ENCODE measurements around the gene BCAP29.

The BCAP29 gene

GRCh38 chr7:107644309-107644974 lies 64.4 kb downstream of the BCAP29 start:
- no peak overlapping the region for H3K27ac ChIP-seq (replicated peaks; ENCODE audit: low read length)
- no peak overlapping the region for H3K4me2 ChIP-seq (ENCODE audit: insufficient read depth, low read length, poor library complexity, severe bottlenecking)
- H3K9ac ChIP-seq (ENCODE audit: low read depth, low read length, poor library complexity): no peak overlapping the region
- H3K4ac ChIP-seq (ENCODE audit: low read length): no peak overlapping the region
- H2BK15ac ChIP-seq (ENCODE audit: low read length): no peak overlapping the region
- H3K27me3 ChIP-seq (ENCODE audit: control insufficient read depth in 3 of 3, insufficient read depth in 3 of 3, low read depth in 1 of 3, low read length in 3 of 3): peaks cover 0 to 16% (median 0%) of the 10 kb centered on the region in 3 experiments
- H4K8ac ChIP-seq (ENCODE audit: low read depth, low read length): no peak overlapping the region
- no peak overlapping the region for H2BK120ac ChIP-seq (ENCODE audit: low read depth, low read length)
- no peak overlapping the region for H3K23ac ChIP-seq (ENCODE audit: low read depth, low read length, poor library complexity)
- H3K14ac ChIP-seq (ENCODE audit: low read length): no peak overlapping the region
- no peak overlapping the region for H3K18ac ChIP-seq (ENCODE audit: low read length)
- H2AFZ ChIP-seq (ENCODE audit: low read length): no peak overlapping the region
- no peak overlapping the region for H2AK5ac ChIP-seq (ENCODE audit: low read depth, low read length)
- no peaks in the 10 kb centered on the region for H3K79me1 ChIP-seq (ENCODE audit: low read depth, low read length)
- no peak overlapping the region for H2BK12ac ChIP-seq (ENCODE audit: low read length)
- no peaks in the 10 kb centered on the region for H3K36me3 ChIP-seq (replicated peaks in 1 of 2; ENCODE audit: control insufficient read depth in 2 of 2, insufficient read depth in 2 of 2, low read length in 2 of 2)
- no peaks in the 10 kb centered on the region for H3K9me3 ChIP-seq (replicated peaks in 1 of 2; ENCODE audit: control insufficient read depth in 2 of 2, insufficient read depth in 1 of 2, low read depth in 1 of 2, low read length in 2 of 2)
- H4K91ac ChIP-seq (ENCODE audit: low read depth, low read length, poor library complexity): no peak overlapping the region
- no peak overlapping the region for H3K4me3 ChIP-seq (ENCODE audit: low read length in 2 of 2)
- no peaks in the 10 kb centered on the region for H3K4me1 ChIP-seq (ENCODE audit: control insufficient read depth in 2 of 2, insufficient read depth in 1 of 2, low read depth in 1 of 2, low read length in 2 of 2)
- no CpG with 5 or more reads among the region's 9 CpGs for WGBS, 2 donors (ENCODE audit: extremely low coverage in 2 of 2, insufficient read length in 2 of 2, insufficient replicate concordance in 1 of 2)
- DNase-seq (ENCODE audit: low spot score): no peak
- H2BK5ac ChIP-seq (ENCODE audit: low read length): no peak overlapping the region

GRCh38 chr7:107652642-107653041 lies 72.6 kb downstream of the BCAP29 start:
- H3K18ac ChIP-seq (ENCODE audit: low read length): no peak overlapping the region
- H3K79me1 ChIP-seq (ENCODE audit: low read depth, low read length): no peaks in the 10 kb centered on the region
- H3K36me3 ChIP-seq (replicated peaks in 1 of 2; ENCODE audit: control insufficient read depth in 2 of 2, insufficient read depth in 2 of 2, low read length in 2 of 2): no peaks in the 10 kb centered on the region
- no peak overlapping the region for H3K4me2 ChIP-seq (ENCODE audit: insufficient read depth, low read length, poor library complexity, severe bottlenecking)
- no peak overlapping the region for H2BK5ac ChIP-seq (ENCODE audit: low read length)
- H2AK5ac ChIP-seq (ENCODE audit: low read depth, low read length): no peak overlapping the region
- H2AFZ ChIP-seq (ENCODE audit: low read length): no peak overlapping the region
- H2BK12ac ChIP-seq (ENCODE audit: low read length): no peak overlapping the region
- no peak overlapping the region for H2BK15ac ChIP-seq (ENCODE audit: low read length)
- no peak overlapping the region for H3K4me3 ChIP-seq (ENCODE audit: low read length in 2 of 2)
- H4K91ac ChIP-seq (ENCODE audit: low read depth, low read length, poor library complexity): no peak overlapping the region
- DNase-seq (ENCODE audit: low spot score): no peak
- WGBS, 2 donors (ENCODE audit: extremely low coverage in 2 of 2, insufficient read length in 2 of 2, insufficient replicate concordance in 1 of 2): no CpG with 5 or more reads among the region's 5 CpGs
- no peak overlapping the region for H4K8ac ChIP-seq (ENCODE audit: low read depth, low read length)
- H3K9ac ChIP-seq (ENCODE audit: low read depth, low read length, poor library complexity): no peak overlapping the region
- H3K4me1 ChIP-seq (ENCODE audit: control insufficient read depth in 2 of 2, insufficient read depth in 1 of 2, low read depth in 1 of 2, low read length in 2 of 2): no peaks in the 10 kb centered on the region
- no peak overlapping the region for H3K27ac ChIP-seq (replicated peaks; ENCODE audit: low read length)
- peaks cover 0 to 27% (median 0%) of the 10 kb centered on the region in 3 experiments for H3K27me3 ChIP-seq (ENCODE audit: control insufficient read depth in 3 of 3, insufficient read depth in 3 of 3, low read depth in 1 of 3, low read length in 3 of 3)
- no peak overlapping the region for H3K4ac ChIP-seq (ENCODE audit: low read length)
- no peaks in the 10 kb centered on the region for H3K9me3 ChIP-seq (replicated peaks in 1 of 2; ENCODE audit: control insufficient read depth in 2 of 2, insufficient read depth in 1 of 2, low read depth in 1 of 2, low read length in 2 of 2)
- no peak overlapping the region for H2BK120ac ChIP-seq (ENCODE audit: low read depth, low read length)
- no peak overlapping the region for H3K23ac ChIP-seq (ENCODE audit: low read depth, low read length, poor library complexity)
- H3K14ac ChIP-seq (ENCODE audit: low read length): no peak overlapping the region

DNA sequence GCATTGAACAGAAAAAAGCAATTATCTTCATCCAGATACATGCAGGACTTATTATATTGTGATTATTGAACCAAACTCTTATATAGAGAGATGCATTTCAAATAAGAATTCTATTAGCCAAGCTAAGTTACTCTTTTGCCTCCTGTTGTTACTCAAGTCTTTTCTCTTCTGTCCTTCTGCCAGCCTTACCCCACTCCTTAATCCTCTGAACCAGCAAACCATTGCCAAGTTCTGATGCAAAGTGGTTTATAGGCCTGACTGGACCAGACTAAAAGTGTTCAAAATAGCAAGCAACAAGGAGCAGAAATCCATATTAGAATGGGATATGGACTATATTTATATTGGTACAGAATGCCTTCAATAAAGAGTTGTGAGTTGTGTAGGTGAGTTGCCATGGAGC lies 78.4 kb downstream of the BCAP29 start:
- H3K18ac ChIP-seq (ENCODE audit: low read length): no peak overlapping the region
- no peak overlapping the region for H3K4ac ChIP-seq (ENCODE audit: low read length)
- no peaks in the 10 kb centered on the region for H3K36me3 ChIP-seq (replicated peaks in 1 of 2; ENCODE audit: control insufficient read depth in 2 of 2, insufficient read depth in 2 of 2, low read length in 2 of 2)
- H2BK15ac ChIP-seq (ENCODE audit: low read length): no peak overlapping the region
- H3K9me3 ChIP-seq (replicated peaks in 1 of 2; ENCODE audit: control insufficient read depth in 2 of 2, insufficient read depth in 1 of 2, low read depth in 1 of 2, low read length in 2 of 2): no peaks in the 10 kb centered on the region
- no peak overlapping the region for H3K14ac ChIP-seq (ENCODE audit: low read length)
- no peak overlapping the region for H2BK12ac ChIP-seq (ENCODE audit: low read length)
- no peak overlapping the region for H3K4me3 ChIP-seq (ENCODE audit: low read length in 2 of 2)
- no peak overlapping the region for H4K8ac ChIP-seq (ENCODE audit: low read depth, low read length)
- H3K9ac ChIP-seq (ENCODE audit: low read depth, low read length, poor library complexity): no peak overlapping the region
- H3K79me1 ChIP-seq (ENCODE audit: low read depth, low read length): no peaks in the 10 kb centered on the region
- H3K27me3 ChIP-seq (ENCODE audit: control insufficient read depth in 3 of 3, insufficient read depth in 3 of 3, low read depth in 1 of 3, low read length in 3 of 3): peaks cover 15 to 85% (median 41%) of the 10 kb centered on the region in 3 experiments
- no peak overlapping the region for H2AFZ ChIP-seq (ENCODE audit: low read length)
- H2BK120ac ChIP-seq (ENCODE audit: low read depth, low read length): no peak overlapping the region
- H4K91ac ChIP-seq (ENCODE audit: low read depth, low read length, poor library complexity): no peak overlapping the region
- no peak overlapping the region for H3K27ac ChIP-seq (replicated peaks; ENCODE audit: low read length)
- H3K23ac ChIP-seq (ENCODE audit: low read depth, low read length, poor library complexity): no peak overlapping the region
- H2AK5ac ChIP-seq (ENCODE audit: low read depth, low read length): no peak overlapping the region
- H3K4me2 ChIP-seq (ENCODE audit: insufficient read depth, low read length, poor library complexity, severe bottlenecking): no peak overlapping the region
- no peak overlapping the region for H2BK5ac ChIP-seq (ENCODE audit: low read length)
- no peak for DNase-seq (ENCODE audit: low spot score)
- H3K4me1 ChIP-seq (ENCODE audit: control insufficient read depth in 2 of 2, insufficient read depth in 1 of 2, low read depth in 1 of 2, low read length in 2 of 2): peaks cover 5 to 14% of the 10 kb centered on the region in 2 donors

GRCh38 chr7:107659666-107660065 lies 79.6 kb downstream of the BCAP29 start:
- Histone ChIP-seq H3K4me2 (ENCODE audit: insufficient read depth, low read length, poor library complexity, severe bottlenecking) (no peak overlapping the region), H3K36me3 (replicated peaks in 1 of 2; ENCODE audit: control insufficient read depth in 2 of 2, insufficient read depth in 2 of 2, low read length in 2 of 2) (no peaks in the 10 kb centered on the region), H2AFZ (ENCODE audit: low read length) (no peak overlapping the region), H3K4ac (ENCODE audit: low read length) (no peak overlapping the region), H3K27me3 (ENCODE audit: control insufficient read depth in 3 of 3, insufficient read depth in 3 of 3, low read depth in 1 of 3, low read length in 3 of 3) (peaks cover 15 to 84% (median 41%) of the 10 kb centered on the region in 3 experiments), H3K9ac (ENCODE audit: low read depth, low read length, poor library complexity) (no peak overlapping the region), H4K8ac (ENCODE audit: low read depth, low read length) (no peak overlapping the region), H2BK5ac (ENCODE audit: low read length) (no peak overlapping the region), H2BK120ac (ENCODE audit: low read depth, low read length) (no peak overlapping the region), H3K18ac (ENCODE audit: low read length) (no peak overlapping the region), H3K23ac (ENCODE audit: low read depth, low read length, poor library complexity) (no peak overlapping the region), H2BK12ac (ENCODE audit: low read length) (no peak overlapping the region), H3K14ac (ENCODE audit: low read length) (no peak overlapping the region), H4K91ac (ENCODE audit: low read depth, low read length, poor library complexity) (no peak overlapping the region), H2AK5ac (ENCODE audit: low read depth, low read length) (no peak overlapping the region), H3K4me1 (ENCODE audit: control insufficient read depth in 2 of 2, insufficient read depth in 1 of 2, low read depth in 1 of 2, low read length in 2 of 2) (peaks cover 5 to 14% of the 10 kb centered on the region in 2 donors), H3K27ac (replicated peaks; ENCODE audit: low read length) (no peak overlapping the region), H3K4me3 (ENCODE audit: low read length in 2 of 2) (no peak overlapping the region), H2BK15ac (ENCODE audit: low read length) (no peak overlapping the region), H3K9me3 (replicated peaks in 1 of 2; ENCODE audit: control insufficient read depth in 2 of 2, insufficient read depth in 1 of 2, low read depth in 1 of 2, low read length in 2 of 2) (no peaks in the 10 kb centered on the region), H3K79me1 (ENCODE audit: low read depth, low read length) (no peaks in the 10 kb centered on the region)
- WGBS, 2 donors (ENCODE audit: extremely low coverage in 2 of 2, insufficient read length in 2 of 2, insufficient replicate concordance in 1 of 2): no CpG with 5 or more reads among the region's 4 CpGs
- DNase-seq (ENCODE audit: low spot score): no peak

Data from neuronal stem cell (in vitro differentiated cells).